ENCODE data around the gene SUN2.

DNA sequence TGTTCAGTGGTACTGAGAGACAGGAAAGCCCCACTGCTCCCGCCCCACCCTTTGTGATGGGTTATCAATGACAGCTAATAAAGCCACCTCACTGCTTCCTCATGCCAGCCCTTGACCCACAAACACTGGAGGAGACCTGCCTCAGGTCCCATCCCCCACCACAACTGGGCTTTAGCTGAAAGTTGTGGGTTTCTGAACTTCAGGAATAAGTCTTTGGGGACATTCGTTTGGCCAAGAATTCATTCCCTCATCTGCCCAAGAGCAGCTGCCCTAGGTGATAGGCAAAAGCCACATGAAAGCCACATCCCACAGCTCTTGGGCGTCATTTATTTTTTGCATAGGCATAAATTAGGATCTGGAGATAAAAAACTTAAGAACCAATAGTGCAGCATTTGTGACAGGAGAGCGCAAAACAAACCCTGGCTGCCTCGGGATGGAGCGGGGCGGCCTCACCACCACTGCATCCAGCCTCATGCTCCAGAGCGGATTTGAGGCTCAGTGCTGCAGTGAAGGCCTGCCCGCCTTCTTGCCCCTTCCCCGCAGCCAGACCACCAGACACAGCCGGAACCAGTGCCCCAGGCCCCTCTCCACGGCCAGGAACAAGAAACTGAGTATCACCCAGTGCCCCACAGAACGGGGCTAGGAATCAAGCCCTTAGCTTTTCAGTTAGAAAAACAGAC, 21.2 kb downstream of the SUN2 start:
- TF ChIP-seq, protein P1, sequence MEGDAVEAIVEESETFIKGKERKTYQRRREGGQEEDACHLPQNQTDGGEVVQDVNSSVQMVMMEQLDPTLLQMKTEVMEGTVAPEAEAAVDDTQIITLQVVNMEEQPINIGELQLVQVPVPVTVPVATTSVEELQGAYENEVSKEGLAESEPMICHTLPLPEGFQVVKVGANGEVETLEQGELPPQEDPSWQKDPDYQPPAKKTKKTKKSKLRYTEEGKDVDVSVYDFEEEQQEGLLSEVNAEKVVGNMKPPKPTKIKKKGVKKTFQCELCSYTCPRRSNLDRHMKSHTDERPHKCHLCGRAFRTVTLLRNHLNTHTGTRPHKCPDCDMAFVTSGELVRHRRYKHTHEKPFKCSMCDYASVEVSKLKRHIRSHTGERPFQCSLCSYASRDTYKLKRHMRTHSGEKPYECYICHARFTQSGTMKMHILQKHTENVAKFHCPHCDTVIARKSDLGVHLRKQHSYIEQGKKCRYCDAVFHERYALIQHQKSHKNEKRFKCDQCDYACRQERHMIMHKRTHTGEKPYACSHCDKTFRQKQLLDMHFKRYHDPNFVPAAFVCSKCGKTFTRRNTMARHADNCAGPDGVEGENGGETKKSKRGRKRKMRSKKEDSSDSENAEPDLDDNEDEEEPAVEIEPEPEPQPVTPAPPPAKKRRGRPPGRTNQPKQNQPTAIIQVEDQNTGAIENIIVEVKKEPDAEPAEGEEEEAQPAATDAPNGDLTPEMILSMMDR (IDR thresholded peaks at IDR 0.05): no peak
- TF ChIP-seq POLR2A (IDR thresholded peaks at IDR 0.05): no peak

All from uterus (tissue), 2 donors.